ENCODE results near the gene SMIM24. TPM values are rescaled to one million over a fixed set of nuclear protein-coding genes. Genes with fewer than 3 reads are reported as not detected.

Gene SMIM24
- total and polyA plus RNA-seq, 2 donors = not detected

DNA sequence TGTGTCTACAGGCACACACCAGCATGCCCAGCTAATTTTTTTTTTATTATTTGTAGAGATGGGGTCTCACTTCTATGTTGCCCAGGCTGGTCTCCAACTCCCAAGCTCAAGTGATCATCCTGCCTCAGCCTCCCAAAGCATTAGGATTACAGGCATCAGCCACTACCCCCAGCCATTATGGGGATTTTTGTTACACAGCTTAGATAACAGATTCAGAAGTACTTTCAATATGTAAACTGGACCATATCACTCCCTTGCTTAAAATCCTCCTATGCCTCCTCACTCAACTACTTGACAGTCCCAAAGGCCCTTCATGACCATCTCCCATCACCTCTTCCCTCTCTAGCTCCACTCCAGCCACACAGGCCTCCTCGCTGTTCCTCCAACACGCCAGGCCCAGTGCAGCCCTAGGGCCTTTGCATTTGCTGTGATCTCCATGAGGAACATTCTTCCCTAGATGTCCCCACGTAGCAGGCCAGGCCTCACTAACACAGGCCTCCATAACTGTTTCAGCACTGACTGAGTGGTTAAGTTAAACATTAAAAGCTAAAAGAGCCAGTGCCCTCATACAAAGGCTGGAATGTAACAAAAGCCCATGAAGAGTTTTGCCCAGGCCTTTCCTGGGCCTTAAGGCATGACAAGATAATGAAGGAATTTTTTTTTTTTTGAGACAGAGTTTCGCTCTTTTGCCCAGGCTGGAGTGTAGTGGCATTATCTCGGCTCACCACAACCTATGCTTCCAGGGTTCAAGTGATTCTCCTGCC, 17.6 kb upstream of the SMIM24 start:
- WGBS = 97% methylated on average over 5 of the region's 5 CpGs
- Histone ChIP-seq H3K4me1 (ENCODE audit: insufficient read depth) (no peaks in the 10 kb centered on the region), H3K4me3 (ENCODE audit: low read depth, low read length) (no peak overlapping the region), H3K27ac (ENCODE audit: low read depth) (no peak overlapping the region), H3K36me3 (ENCODE audit: insufficient read depth) (peaks cover 2% of the 10 kb centered on the region)
- DNase-seq (ENCODE audit: extremely low spot score) = no peak

GRCh38 chr19:3496392-3497273, 16.3 kb upstream of the SMIM24 start:
- H3K4me1 ChIP-seq (ENCODE audit: insufficient read depth) = no peaks in the 10 kb centered on the region
- no peak overlapping the region for H3K4me3 ChIP-seq (ENCODE audit: low read depth, low read length)
- DNase-seq (ENCODE audit: extremely low spot score) = no peak
- WGBS = 96% methylated on average over 32 of the region's 32 CpGs
- H3K36me3 ChIP-seq (ENCODE audit: insufficient read depth) = peaks cover 2% of the 10 kb centered on the region
- no peak overlapping the region for H3K27ac ChIP-seq (ENCODE audit: low read depth)

DNA sequence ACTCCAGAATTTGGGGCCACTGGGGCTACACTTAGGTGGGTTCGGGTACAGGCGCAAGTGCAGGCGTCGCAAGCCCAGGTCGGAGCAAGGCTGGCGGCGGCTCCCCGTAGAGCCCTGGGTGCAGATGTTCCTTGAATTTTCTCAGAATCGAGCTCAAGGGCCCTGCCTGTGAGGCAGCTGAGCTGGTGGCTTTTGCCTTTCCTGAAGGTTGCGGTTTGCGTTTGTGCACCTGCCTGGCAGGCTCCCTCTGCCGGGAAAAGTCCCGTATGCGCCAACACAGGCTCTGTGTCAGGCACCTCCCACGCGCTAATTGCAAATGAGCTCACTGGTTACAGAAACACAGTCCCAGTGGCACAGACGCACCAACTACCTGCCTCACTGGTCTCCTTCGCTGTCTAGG, 14.2 kb upstream of the SMIM24 start:
- 95% methylated on average over 18 of the region's 18 CpGs for WGBS
- Histone ChIP-seq H3K27ac (ENCODE audit: low read depth) (no peak overlapping the region), H3K4me1 (ENCODE audit: insufficient read depth) (no peaks in the 10 kb centered on the region), H3K4me3 (ENCODE audit: low read depth, low read length) (no peak overlapping the region), H3K36me3 (ENCODE audit: insufficient read depth) (peaks cover 6% of the 10 kb centered on the region)
- no peak for DNase-seq (ENCODE audit: extremely low spot score)

GRCh38 chr19:3494051-3494450, 13.7 kb upstream of the SMIM24 start:
- WGBS = 80% methylated on average over 15 of the region's 15 CpGs
- no peak for DNase-seq (ENCODE audit: extremely low spot score)
- H3K4me1 ChIP-seq (ENCODE audit: insufficient read depth) = no peaks in the 10 kb centered on the region
- H3K27ac ChIP-seq (ENCODE audit: low read depth) = no peak overlapping the region
- peaks cover 6% of the 10 kb centered on the region for H3K36me3 ChIP-seq (ENCODE audit: insufficient read depth)
- no peak overlapping the region for H3K4me3 ChIP-seq (ENCODE audit: low read depth, low read length)

DNA sequence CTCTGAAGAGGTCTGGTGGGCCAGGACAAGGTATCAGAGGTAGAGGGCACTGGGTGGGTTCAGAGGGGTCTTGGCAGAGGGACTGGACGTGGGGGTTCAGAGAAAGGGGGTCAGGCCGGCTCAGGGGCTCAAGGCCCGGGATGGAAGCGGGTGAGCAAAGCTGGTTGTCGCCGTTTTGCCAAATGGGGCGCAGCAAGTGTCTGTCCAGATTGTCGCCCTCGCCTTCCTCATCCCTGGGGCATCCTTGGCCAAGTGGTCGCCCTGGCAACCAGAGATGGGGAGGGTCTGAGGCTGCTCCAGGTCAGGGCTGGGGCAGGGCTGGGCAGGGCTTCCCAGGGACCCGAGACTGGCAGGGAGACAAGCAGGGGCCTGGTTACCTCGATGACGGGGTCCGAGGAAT, 13.3 kb upstream of the SMIM24 start:
- Histone ChIP-seq H3K36me3 (ENCODE audit: insufficient read depth) (peaks cover 6% of the 10 kb centered on the region), H3K4me1 (ENCODE audit: insufficient read depth) (no peaks in the 10 kb centered on the region), H3K27ac (ENCODE audit: low read depth) (no peak overlapping the region), H3K4me3 (ENCODE audit: low read depth, low read length) (no peak overlapping the region)
- no peak for DNase-seq (ENCODE audit: extremely low spot score)
- 95% methylated on average over 14 of the region's 14 CpGs for WGBS

DNA sequence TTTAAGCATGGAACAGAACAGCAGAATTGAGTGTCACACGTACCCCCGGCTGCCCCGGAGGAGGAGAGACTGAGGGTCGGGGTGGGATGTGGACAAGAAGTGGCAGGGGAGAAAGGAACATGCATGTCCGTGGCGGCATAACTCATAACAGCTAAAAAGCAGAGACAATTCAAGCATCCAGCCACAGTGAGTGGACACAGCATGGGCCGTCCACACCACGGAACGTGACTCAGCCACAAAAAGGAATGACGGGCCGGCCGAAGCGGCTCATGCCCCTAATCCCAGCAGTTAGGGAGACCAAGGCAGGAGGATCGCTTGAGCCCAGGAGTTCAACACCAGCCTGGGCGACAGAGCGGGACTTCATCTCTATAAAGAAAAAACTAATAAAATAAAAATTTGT, 12.6 kb upstream of the SMIM24 start:
- Histone ChIP-seq H3K36me3 (ENCODE audit: insufficient read depth) (peaks cover 6% of the 10 kb centered on the region), H3K4me3 (ENCODE audit: low read depth, low read length) (no peak overlapping the region), H3K4me1 (ENCODE audit: insufficient read depth) (no peaks in the 10 kb centered on the region), H3K27ac (ENCODE audit: low read depth) (no peak overlapping the region)
- no peak for DNase-seq (ENCODE audit: extremely low spot score)
- 93% methylated on average over 16 of the region's 16 CpGs for WGBS

GRCh38 chr19:3492131-3492839, 12.0 kb upstream of the SMIM24 start:
- Histone ChIP-seq H3K36me3 (ENCODE audit: insufficient read depth) (peaks cover 6% of the 10 kb centered on the region), H3K4me1 (ENCODE audit: insufficient read depth) (no peaks in the 10 kb centered on the region), H3K27ac (ENCODE audit: low read depth) (no peak overlapping the region), H3K4me3 (ENCODE audit: low read depth, low read length) (no peak overlapping the region)
- 95% methylated on average over 45 of the region's 45 CpGs for WGBS
- no peak for DNase-seq (ENCODE audit: extremely low spot score)

DNA sequence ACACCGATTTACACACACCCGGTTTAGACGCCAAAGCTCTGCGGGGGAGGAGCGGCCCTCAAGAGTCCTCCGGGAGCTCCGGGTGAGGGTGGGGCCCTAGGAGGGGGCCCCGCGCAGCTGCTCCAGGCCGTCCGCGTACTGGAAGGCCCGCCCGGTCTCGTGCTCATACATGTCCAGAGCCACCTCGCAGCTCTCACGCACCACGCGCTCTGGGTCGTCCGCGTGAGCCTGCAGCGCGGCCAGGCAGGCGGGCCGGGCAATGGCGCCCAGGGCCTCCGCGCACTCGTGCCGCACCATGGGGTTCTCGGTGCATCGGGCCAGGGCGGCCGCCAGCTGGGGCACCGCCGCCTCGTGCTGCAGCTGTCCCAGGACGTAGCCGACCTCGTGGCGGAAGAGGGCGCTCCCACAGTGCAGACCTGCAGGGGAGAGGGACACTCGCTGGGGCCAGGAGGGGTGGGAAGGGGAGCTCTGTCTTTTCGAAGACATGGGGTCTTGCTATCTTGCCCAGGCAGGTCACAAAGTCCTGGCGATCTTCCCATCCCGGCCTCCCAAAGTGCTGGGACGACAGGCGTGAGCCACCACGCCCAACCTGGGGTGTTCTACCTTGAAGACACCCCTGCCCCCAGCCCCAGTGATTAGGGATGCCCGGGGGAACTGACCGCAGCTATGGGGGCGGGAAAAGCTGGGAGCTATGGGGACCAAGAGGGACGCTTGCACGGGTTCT, 11.2 kb upstream of the SMIM24 start:
- 94% methylated on average over 55 of the region's 55 CpGs for WGBS
- Histone ChIP-seq H3K4me3 (ENCODE audit: low read depth, low read length) (no peak overlapping the region), H3K4me1 (ENCODE audit: insufficient read depth) (no peaks in the 10 kb centered on the region), H3K36me3 (ENCODE audit: insufficient read depth) (peaks cover 6% of the 10 kb centered on the region), H3K27ac (ENCODE audit: low read depth) (no peak overlapping the region)
- no peak for DNase-seq (ENCODE audit: extremely low spot score)

GRCh38 chr19:3483226-3483628, 2.9 kb upstream of the SMIM24 start, which contains the start of gene SMIM44:
SMIM44 (minus strand) TSS chr19:3483441; CDS start chr19:3483403, 38 bp downstream.
- Histone ChIP-seq H3K4me3 (ENCODE audit: low read depth, low read length) (no peak within 1 kb of the TSS), H3K4me1 (ENCODE audit: insufficient read depth) (no peaks in the 10 kb centered on the region), H3K27ac (ENCODE audit: low read depth) (no peak within 1 kb of the TSS), H3K36me3 (ENCODE audit: insufficient read depth) (no peaks in the 10 kb centered on the region)
- WGBS = 64% methylated on average over 33 of the region's 33 CpGs
- DNase-seq (ENCODE audit: extremely low spot score) = no peak

DNA sequence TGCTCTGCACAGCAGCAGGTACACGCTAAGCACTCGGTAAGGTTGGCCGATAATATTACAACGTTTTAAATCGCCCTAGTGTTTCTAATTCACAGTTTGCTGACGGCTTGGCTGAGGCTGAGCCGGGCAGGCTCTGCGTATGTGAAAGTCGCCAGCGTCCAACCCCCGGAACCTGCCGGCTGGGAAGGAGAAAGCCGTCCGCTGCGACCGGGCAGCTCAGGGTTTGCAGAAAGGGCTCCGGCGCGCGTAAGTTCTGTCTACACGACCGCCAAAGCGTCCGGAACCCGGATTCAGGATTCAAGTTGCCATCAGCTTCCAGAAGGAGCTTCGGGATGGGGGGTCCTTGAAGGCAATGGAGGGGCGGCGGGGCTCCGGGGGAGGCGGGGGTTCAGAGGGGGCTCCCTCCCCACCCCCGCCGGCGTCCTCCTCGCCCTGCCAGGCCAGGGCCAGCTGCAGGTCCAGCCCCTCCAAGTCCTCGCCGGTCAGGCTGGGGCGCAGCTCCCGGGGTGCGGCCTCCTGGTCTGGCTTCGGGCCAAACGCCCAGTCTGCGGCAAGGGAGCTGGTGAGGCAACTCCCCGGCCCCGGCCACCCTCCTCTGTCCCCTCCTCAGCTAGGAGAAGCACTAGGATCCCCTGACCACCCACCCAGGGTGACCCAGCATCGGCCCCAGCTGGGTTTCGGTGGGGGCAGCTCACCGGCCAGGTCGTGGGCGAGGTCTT, 2.3 kb upstream of the SMIM24 start:
- Histone ChIP-seq H3K4me3 (ENCODE audit: low read depth, low read length) (no peak overlapping the region), H3K36me3 (ENCODE audit: insufficient read depth) (no peaks in the 10 kb centered on the region), H3K27ac (ENCODE audit: low read depth) (no peak overlapping the region), H3K4me1 (ENCODE audit: insufficient read depth) (no peaks in the 10 kb centered on the region)
- no peak for DNase-seq (ENCODE audit: extremely low spot score)
- WGBS = 67% methylated on average over 49 of the region's 49 CpGs

GRCh38 chr19:3481241-3482090, 1.1 kb upstream of the SMIM24 start:
- WGBS = 47% methylated on average over 38 of the region's 38 CpGs
- DNase-seq (ENCODE audit: extremely low spot score) = no peak
- Histone ChIP-seq H3K4me1 (ENCODE audit: insufficient read depth) (no peaks in the 10 kb centered on the region), H3K36me3 (ENCODE audit: insufficient read depth) (no peaks in the 10 kb centered on the region), H3K27ac (ENCODE audit: low read depth) (no peak overlapping the region), H3K4me3 (ENCODE audit: low read depth, low read length) (no peak overlapping the region)

- DNase-seq (ENCODE audit: extremely low spot score) = no peak
- H3K27ac ChIP-seq (ENCODE audit: low read depth) = no peak overlapping the region
- H3K4me1 ChIP-seq (ENCODE audit: insufficient read depth) = no peaks in the 10 kb centered on the region
- no peaks in the 10 kb centered on the region for H3K36me3 ChIP-seq (ENCODE audit: insufficient read depth)
- no peak overlapping the region for H3K4me3 ChIP-seq (ENCODE audit: low read depth, low read length)
- 53% methylated on average over 9 of the region's 9 CpGs for WGBS
These were observed 500 bp downstream of the SMIM24 start for GRCh38 chr19:3479834-3480215.

Measured in urinary bladder (tissue), 4 donors.